SK-N-SH (cell line): ENCODE results near the gene UBE2E2.

Experiments used
- CTCF ChIP-seq: fragments of 200-600 bp; sonication (generic); IDR thresholded peaks from 2 replicates; pipeline ENCODE4 v1.6.1; 2017; ENCODE audit warnings: antibody characterized with exemption, mild to moderate bottlenecking, moderate library complexity
- REST ChIP-seq: IDR thresholded peaks from 2 replicates; pipeline ENCODE4 v1.6.1; 2012; ENCODE audit warnings: mild to moderate bottlenecking, low read depth, low read length, moderate library complexity

- TF ChIP-seq CTCF (no peak), REST (no peak)
These were observed 186.6 kb downstream of the UBE2E2 start for GRCh38 chr3:23389686-23390085.
